NCI-H510A treated with DMSO at 0.1 percent for 48 hours (cell line): ENCODE results near the gene CXXC5.
A peak's percentile ranks its signal among the peaks of the same experiment; 100 is the strongest.

Experiments used
- DNase-seq: peaks from one replicate; lab custom pipeline; 2025; lab: John Stamatoyannopoulos, UW

Gene CXXC5

DNA sequence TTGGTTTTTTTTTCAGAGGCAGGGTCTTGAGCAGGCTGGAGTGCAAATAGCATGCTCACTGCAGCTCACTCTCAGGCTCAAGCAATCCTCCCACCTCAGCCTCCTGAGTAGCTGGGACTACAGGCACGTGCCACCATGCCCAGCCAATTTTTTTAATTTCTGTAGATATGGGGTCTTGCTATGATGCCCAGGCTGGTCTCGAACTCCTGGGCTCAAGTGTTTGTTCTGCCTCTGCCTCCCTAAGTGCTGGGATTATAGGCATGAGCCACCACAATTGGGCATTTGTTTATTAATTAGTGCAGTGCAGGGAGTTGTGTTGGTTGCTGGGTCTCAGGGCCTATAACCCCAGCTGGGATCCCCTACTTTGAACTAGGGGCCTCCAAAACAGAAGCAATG lies 47.0 kb downstream of the CXXC5 start:
- no peak for DNase-seq

GRCh38 chr5:139696167-139696893 lies 48.2 kb downstream of the CXXC5 start:
- DNase-seq = no peak

DNA sequence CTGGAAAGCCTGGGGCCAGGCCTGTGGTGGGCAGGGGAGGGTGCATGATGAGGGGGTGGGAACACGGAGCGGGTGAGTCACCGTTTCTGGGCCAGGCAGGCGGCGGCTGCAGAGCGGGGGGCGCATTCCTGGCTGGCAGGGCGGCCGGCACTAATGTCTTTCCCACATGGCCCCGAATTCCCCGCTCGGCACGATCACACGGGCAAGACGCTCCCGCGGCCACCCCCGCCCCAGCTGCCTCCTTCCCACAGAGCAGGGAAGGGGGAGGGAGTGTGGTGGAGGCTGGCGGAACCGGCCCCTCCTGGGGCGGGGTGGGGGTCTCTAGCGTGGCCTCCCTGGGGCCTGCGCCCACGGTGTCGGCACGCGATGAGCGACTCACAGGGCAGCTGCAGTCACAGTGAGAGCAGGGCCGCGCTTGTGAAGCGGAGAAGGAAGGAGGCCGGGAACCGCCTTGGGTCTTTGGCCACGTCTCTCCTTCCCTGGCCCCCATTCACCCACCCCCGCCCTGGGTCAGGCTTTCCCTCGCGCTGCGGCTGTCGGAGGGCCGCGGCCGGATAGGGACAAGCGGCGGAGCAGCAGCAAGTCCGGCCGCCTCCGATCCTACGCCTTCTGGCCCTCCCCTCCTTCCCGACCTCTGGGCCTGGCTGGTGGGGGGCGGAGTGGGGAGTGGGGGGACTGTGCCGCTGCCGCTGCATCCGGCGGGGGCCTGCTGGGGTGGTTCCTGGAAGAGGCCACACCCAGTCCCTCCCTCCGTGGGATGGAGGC lies 48.9 kb downstream of the CXXC5 start:
- DNase-seq = no peak

- no peak for DNase-seq
Observed at GRCh38 chr5:139698490-139699146, 50.5 kb downstream of the CXXC5 start.

DNA sequence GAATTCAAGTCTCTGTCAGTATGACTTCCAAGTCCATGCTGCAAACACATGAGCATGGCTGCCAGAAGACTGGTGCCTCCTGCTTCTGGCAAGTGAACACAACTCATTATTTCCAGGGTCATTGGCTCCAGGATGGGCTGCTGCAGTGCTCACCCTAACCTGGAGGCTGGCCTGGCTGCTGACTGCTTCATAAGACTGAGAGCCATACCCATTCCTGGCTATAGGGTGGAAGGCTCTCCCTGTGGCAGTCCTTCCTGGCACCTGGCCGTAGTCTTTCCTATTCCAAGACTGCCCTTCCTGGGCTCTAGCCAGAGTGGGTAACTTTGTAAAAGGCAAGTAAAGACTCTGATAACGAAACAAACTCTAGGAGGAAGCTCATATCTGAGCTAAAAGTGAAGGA lies 51.2 kb downstream of the CXXC5 start:
- no peak for DNase-seq

- no peak for DNase-seq
Observed at GRCh38 chr5:139700711-139701055, 52.5 kb downstream of the CXXC5 start.

GRCh38 chr5:139701056-139701741 lies 53.0 kb downstream of the CXXC5 start:
- no peak for DNase-seq

GRCh38 chr5:139702548-139702947 lies 54.4 kb downstream of the CXXC5 start:
- DNase-seq = no peak

DNA sequence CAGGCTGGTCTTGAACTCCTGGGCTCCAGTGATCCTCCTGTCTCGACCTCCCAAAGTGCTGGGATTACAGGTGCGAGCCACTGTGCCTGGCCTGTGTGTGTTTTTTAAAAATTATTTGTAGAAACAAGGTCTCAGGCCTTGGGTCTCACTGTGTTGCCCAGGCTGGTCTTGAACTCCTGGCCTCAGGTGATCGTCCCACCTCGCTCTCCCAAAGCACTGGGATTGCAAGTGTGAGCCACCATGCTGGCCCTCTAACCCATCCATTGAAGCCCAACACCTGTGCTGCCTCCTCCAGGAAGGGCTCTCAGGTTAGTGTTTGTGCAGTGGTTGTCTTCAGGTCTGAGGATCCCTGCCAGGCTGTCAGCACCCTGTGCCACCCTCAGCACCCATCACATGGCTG lies 56.6 kb downstream of the CXXC5 start:
- no peak for DNase-seq

DNA sequence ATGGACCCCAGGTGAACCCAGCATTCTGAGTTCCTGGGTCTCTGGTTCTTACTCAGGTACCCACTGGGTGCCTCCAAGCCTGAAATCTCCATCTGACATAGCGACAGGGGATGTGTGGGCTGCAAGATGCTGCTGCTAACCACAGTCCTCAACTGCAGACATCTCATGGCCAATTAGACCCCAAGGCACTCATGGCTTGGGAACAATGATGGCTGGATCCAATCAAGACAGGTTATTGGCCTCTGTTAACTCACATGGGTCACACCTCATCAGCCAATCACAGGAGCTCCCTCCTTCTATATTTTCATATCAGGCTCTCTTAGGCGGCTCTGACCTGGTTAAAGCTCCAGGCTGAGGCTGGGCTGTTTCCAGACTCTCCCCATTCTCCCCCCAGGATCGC lies 57.0 kb downstream of the CXXC5 start:
- DNase-seq = no peak

GRCh38 chr5:139705655-139706587 lies 57.8 kb downstream of the CXXC5 start:
- DNase-seq = no peak

- DNase-seq = peak; percentile 44
Observed at GRCh38 chr5:139707445-139708003, 59.4 kb downstream of the CXXC5 start.

DNA sequence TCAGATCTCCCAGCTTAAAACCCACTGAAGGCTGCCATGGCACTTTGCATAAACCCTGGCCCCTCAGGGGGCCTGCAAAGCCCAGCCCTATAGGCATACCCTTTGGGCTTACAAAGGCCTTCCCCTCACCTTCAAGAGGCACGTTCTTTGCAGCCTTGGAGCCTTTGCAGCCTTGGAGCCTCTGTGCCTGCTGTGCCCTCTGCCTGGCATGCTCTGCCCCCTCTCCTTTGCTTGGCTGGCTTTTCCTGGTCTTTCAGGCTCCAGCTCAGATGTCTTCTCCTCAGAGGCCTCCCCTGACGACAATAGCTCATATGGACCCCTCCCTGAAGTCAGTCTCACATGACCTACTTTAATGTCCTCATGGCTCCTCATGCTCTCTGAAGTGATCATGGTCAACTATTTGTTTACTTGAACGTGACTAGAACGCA lies 60.3 kb downstream of the CXXC5 start:
- DNase-seq = peak; percentile 71

- peak; percentile 78 for DNase-seq
Observed at GRCh38 chr5:139708877-139709581, 60.9 kb downstream of the CXXC5 start.

DNA sequence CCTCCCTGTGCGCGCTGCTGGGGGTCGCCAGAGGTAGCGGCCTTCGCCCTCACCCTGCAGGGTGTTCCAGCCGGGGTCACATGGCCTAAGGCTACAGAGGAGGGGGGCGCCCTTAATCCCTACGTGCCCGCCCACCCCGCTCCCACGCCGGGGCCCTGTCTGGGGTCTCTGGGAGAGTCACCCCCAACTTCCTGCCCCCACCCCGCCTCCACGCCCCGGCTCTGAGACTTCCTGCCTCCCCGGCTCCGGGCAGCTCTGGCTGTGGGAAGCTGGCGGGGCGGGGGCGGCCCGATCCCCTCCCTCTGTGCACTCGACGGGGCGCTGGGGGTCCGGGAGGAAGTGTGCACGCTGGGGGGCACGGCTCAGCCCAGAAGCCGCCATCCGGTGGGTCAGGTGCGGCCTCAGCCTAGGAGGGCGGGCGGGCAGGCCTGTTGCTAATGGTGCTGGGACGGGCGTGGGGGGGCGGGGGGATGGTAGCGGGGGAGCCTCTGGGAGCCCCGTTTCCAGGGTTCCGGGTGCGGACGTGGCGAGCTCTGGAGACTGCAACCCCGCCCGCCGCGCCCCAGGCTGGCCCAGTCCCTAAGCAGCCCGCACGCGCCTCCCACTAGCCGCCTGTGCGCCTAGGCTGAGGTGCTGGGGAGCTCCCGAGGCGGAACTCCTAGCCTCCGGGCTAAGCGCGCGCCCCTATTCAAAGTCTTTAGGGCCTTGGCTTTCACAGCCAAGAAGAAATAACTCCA lies 61.6 kb downstream of the CXXC5 start:
- DNase-seq = no peak

DNA sequence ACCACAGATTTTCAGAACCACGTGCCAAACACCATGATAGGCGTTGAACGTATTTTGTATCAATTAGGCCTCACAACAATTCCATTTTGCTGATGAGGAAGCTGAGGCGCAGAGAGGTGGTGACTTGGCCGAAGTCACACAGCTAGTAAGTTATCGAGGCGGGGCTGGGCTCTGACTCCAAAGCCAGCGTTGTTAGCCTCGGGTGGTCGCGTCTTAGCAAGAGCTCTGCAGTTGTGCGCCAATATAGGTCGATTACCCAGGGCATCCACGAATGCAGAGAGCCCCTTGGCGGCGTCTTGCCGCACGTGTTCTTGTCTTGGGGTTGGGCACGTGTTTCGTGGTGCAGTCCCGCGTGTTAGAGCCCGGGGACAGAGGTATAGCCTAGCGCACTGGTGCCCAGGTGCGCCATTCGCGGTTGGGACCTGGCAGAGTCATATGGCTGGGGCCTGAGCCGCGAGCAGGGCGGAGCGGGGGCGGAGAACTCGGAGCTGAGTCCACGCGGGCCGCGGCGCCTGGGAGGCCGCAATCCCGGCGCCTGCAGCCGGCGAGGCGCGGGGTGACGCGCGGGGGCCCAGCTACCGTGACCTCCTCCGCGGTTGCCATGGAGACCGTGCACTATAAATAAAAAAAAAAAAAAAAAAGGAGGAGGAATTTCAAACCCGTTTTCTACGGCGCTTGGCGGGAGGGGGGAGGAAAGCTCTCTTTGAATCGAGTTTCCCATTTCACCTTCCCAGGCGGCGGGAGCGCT lies 62.3 kb downstream of the CXXC5 start:
- no peak for DNase-seq

- DNase-seq = peak; percentile 43
Observed at GRCh38 chr5:139711067-139711905, 63.1 kb downstream of the CXXC5 start.

DNA sequence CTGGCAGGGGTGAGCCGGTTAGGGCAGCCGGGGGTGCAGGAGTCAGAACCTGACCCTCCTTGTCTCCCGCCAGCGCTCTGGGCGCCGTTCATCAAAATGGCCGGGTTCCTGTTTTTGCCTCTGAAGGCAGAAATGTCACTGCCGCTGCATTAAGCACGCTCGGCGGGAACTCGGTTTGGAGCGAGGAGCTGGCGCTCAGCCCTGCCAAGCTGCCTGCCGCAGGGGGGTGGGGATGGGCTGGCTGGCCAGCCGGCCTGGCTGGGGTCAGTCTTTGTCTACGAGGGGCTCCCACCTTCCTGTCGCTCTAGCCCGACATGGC lies 63.7 kb downstream of the CXXC5 start:
- no peak for DNase-seq
